Spleen (tissue), 11 donors: ENCODE measurements around the gene VSX1. TPM values are rescaled to one million over a fixed set of nuclear protein-coding genes. Genes with fewer than 3 reads are reported as not detected.

ENCODE experiments used
- DNase-seq: peaks from one replicate; pipeline ENCODE4 v3.0.0-alpha.2; 2020
- H3K27ac ChIP-seq, 8 donors: fragments of 200-600 bp; sonication (generic) in 7 of 8; 1 replicate in 4 of 8; 2 replicates in 4 of 8; pipeline versions ENCODE4 v1.5.0 to v1.8.0; 2016 to 2021; ENCODE audit warnings: inconsistent platforms in 4 of 8, mild to moderate bottlenecking in 4 of 8, moderate library complexity in 1 of 8
- H3K27me3 ChIP-seq, 7 donors: fragments of 200-600 bp; sonication (generic) in 6 of 7; replicated peaks in 1 of 7; 1 replicate in 4 of 7; 2 replicates in 3 of 7; pipeline versions ENCODE4 v1.5.0 to v1.8.0; 2016 to 2021; ENCODE audit warnings: inconsistent platforms in 3 of 7, mild to moderate bottlenecking in 1 of 7
- H3K36me3 ChIP-seq, 6 donors: fragments of 200-600 bp; sonication (generic) in 5 of 6; 1 replicate in 4 of 6; 2 replicates in 2 of 6; pipeline versions ENCODE4 v1.5.0 to v1.8.0; 2016 to 2021; ENCODE audit warnings: inconsistent platforms in 2 of 6
- H3K4me1 ChIP-seq, 6 donors: fragments of 200-600 bp; sonication (generic) in 5 of 6; 1 replicate in 3 of 6; 2 replicates in 3 of 6; pipeline versions ENCODE4 v1.5.0 to v1.8.0; 2016 to 2021; ENCODE audit warnings: inconsistent platforms in 3 of 6
- H3K4me3 ChIP-seq, 8 donors: fragments of 200-600 bp; sonication (generic) in 7 of 8; 1 replicate in 4 of 8; 2 replicates in 4 of 8; pipeline versions ENCODE4 v1.5.0 to v1.8.0; 2016 to 2021; ENCODE audit warnings: inconsistent platforms in 4 of 8, mild to moderate bottlenecking in 4 of 8, moderate library complexity in 2 of 8
- H3K9me3 ChIP-seq, 8 donors: fragments of 200-600 bp; sonication (generic) in 7 of 8; 1 replicate in 4 of 8; 2 replicates in 4 of 8; pipeline versions ENCODE4 v1.5.0 to v1.8.0; 2016 to 2021; ENCODE audit warnings: inconsistent platforms in 4 of 8
- POLR2A ChIP-seq, 3 donors: fragments of 450-650 bp; IDR thresholded peaks; one replicate each; pipeline ENCODE4 v1.5.1; 2017; ENCODE audit warnings: antibody characterized with exemption in 3 of 3, mild to moderate bottlenecking in 1 of 3
- POLR2AphosphoS5 ChIP-seq, 3 donors: sonication (generic); formaldehyde crosslinking; IDR thresholded peaks; one replicate each; pipeline ENCODE4 v1.5.1; 2017; ENCODE audit warnings: antibody characterized with exemption in 3 of 3
- WGBS, 5 donors: extraction: QIAGEN DNeasy Blood & Tissue Kit in 3 of 5; methylation state at CpG; one replicate each; pipeline versions ENCODE4 v1.1.5 to v1.1.7; 2013 to 2018; 5-methylcytosine and 5-hydroxymethylcytosine counted together
- intact Hi-C: fragments of 100-400 bp; cut with DNase I; formaldehyde crosslinking; loops from one replicate; pipeline ENCODE4 v1.15.0; 2023; ENCODE audit warnings: low total_unique reads
- polyA plus RNA-seq, 3 donors: library from polyadenylated mRNA; stranded (reverse); fragments of 200-250 nt; gene quantifications; one replicate each; pipeline ENCODE4 v1.2.1, GENCODE V29; 2013
- total RNA-seq, 7 donors: library from RNA; depleted of rRNA in 3 of 7; stranded (reverse); fragments of >200 nt in 3 of 7; fragmentation: NEBNext Ultra II Directional in 4 of 7; extraction: Animal tissue kit (Norgen Biotek cat#: 25700) in 4 of 7; gene quantifications; one replicate each; pipeline versions ENCODE4 v1.1.0 to v1.2.1, GENCODE V29; 2016 to 2021
- TF ChIP-seq, protein P1 (sequence below), 11 experiments: fragments of 200-600 bp in 7 of 11; fragments of 450-650 bp in 4 of 11; sonication (generic) in 4 of 11; IDR thresholded peaks in 8 of 11; conservative IDR thresholded peaks in 3 of 11; 1 replicate in 7 of 11; 2 replicates in 4 of 11; pipeline versions ENCODE4 v1.4.0 to v1.8.0; 2016 to 2021; ENCODE audit warnings: antibody characterized with exemption in 11 of 11, inconsistent platforms in 4 of 11, mild to moderate bottlenecking in 1 of 11
- donor health status: healthy with polysubstance abuse.
- donor health status: DM: no; HTN: no; CAD: no; lungs with moderate emphysema.
- donor health status: DM: no; HTN: no; CAD: no.
- donor health status: Bipolar disorder and iron deficiency.
- donor health status: healthy.
- donor health status: DM: no; HTN: no; CAD: no.
- donor health status: DM: yes; HTN: yes; CAD: no.

VSX1 gene
- total and polyA plus RNA-seq, 10 donors: not detected

DNA sequence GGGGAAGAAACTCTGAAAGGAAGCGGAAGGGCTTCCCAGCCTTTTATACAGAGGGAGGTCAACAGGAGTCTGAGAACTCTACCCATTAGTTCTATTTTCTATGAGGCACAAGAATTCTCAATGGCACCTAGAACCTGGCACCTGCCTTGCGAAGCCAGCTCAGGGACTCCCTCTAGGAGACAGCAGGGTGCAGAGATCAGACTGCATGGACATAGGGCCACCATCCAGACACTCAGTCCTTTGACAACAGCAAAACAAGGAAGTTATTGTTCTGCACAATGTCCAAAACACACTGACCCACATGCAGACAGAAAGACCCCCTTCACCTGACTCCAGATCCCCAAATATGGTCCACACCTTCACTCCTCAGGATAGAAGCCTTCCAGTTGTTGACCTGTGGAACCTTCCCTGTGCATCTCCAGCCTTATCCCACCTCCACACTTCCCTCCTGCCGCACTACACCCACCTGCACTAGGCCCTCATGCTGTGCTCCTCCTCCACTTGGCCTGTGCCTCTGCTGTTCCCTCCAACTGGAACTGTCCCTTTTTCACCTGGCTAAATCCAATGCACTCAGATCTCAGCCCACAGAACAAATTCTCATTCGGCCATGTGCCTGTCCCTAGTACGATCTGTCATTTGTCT, 51.8 kb downstream of the VSX1 start:
- no peaks in the 10 kb centered on the region for H3K9me3 ChIP-seq
- intact Hi-C loops: no loop called here
- no peak overlapping the region for H3K4me3 ChIP-seq
- 95 to 97% (median 97%) methylated on average over 5 of the region's 5 CpGs for WGBS, 5 donors
- H3K36me3 ChIP-seq: peaks cover 0 to 74% (median 19%) of the 10 kb centered on the region in 6 donors
- TF ChIP-seq POLR2AphosphoS5 (IDR thresholded peaks at IDR 0.05): no peak
- peak; percentile 41 for DNase-seq
- H3K27ac ChIP-seq: no peak overlapping the region
- peaks cover 0 to 66% (median 16%) of the 10 kb centered on the region in 6 donors for H3K4me1 ChIP-seq
- no peaks in the 10 kb centered on the region for H3K27me3 ChIP-seq

DNA sequence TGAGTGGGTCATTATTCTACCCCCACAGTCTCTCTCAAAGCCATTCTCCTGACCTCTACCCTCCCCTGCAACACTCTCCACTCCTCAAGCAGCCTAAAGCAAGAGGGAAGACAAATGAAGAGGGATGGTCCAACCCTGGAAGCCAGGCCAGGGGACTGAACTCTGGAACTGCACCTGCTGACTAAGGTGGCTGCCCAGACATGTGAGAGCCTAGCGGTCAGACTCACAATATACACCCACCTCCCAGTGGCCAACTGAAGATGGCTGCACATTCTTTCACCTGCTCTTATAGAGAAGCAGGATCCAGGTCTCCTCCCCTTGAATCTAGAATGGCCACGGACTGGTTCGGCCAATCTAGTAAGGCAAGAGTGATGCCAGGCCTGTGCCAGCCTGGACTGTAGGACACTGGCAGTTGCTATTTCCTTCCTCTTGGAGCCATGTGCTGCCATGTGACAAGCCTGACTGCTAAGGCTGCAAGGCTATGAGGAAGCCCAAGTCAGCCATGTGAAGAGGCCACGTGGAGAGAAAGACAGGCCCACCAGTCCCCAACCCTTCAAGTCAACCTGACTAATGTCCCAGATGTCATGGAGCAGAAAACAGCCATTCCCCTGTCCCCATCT, 55.8 kb downstream of the VSX1 start:
- no peaks in the 10 kb centered on the region for H3K27me3 ChIP-seq
- H3K27ac ChIP-seq: no peak overlapping the region
- H3K9me3 ChIP-seq: no peaks in the 10 kb centered on the region
- intact Hi-C loops: no loop called here
- TF ChIP-seq POLR2AphosphoS5 (IDR thresholded peaks at IDR 0.05): no peak
- TF ChIP-seq, protein P1, sequence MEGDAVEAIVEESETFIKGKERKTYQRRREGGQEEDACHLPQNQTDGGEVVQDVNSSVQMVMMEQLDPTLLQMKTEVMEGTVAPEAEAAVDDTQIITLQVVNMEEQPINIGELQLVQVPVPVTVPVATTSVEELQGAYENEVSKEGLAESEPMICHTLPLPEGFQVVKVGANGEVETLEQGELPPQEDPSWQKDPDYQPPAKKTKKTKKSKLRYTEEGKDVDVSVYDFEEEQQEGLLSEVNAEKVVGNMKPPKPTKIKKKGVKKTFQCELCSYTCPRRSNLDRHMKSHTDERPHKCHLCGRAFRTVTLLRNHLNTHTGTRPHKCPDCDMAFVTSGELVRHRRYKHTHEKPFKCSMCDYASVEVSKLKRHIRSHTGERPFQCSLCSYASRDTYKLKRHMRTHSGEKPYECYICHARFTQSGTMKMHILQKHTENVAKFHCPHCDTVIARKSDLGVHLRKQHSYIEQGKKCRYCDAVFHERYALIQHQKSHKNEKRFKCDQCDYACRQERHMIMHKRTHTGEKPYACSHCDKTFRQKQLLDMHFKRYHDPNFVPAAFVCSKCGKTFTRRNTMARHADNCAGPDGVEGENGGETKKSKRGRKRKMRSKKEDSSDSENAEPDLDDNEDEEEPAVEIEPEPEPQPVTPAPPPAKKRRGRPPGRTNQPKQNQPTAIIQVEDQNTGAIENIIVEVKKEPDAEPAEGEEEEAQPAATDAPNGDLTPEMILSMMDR (IDR thresholded peaks at IDR 0.05 in 8 of 11, conservative IDR thresholded peaks at IDR 0.05 in 3 of 11): no peak
- no peak for TF ChIP-seq POLR2A (IDR thresholded peaks at IDR 0.05)
- peak; percentile 41 for DNase-seq
- H3K36me3 ChIP-seq: peaks cover 0 to 90% (median 33%) of the 10 kb centered on the region in 6 donors
- peaks cover 0 to 45% (median 6%) of the 10 kb centered on the region in 6 donors for H3K4me1 ChIP-seq
- WGBS, 5 donors: 78 to 91% (median 83%) methylated on average over 3 to 4 of the region's 4 CpGs
- no peak overlapping the region for H3K4me3 ChIP-seq

Other genes with a start within 250 kb of the VSX1 start
- gene CST7, start 132.9 kb downstream of the VSX1 start, total RNA-seq: 100 to 1,000 TPM in 3 of 7 donors, 10 to 100 TPM in 4; 51.4 to 298 (median 95.5) TPM
- gene CST7, start 132.9 kb downstream of the VSX1 start, polyA plus RNA-seq: 10 to 100 TPM; 23.1 to 51.6 (median 37.2) TPM
- 100 to 1,000 TPM in 1 of 7 donors, 10 to 100 TPM in 6; 57.9 to 104 (median 78.8) TPM for gene APMAP, start 89.4 kb downstream of the VSX1 start, total RNA-seq
- 10 to 100 TPM; 26.5 to 36.0 (median 31.5) TPM for gene APMAP, start 89.4 kb downstream of the VSX1 start, polyA plus RNA-seq
- 10 to 100 TPM; 34.0 to 50.8 (median 41.3) TPM for gene ACSS1, start 24.0 kb downstream of the VSX1 start, total RNA-seq
- gene ACSS1, start 24.0 kb downstream of the VSX1 start, polyA plus RNA-seq: 10 to 100 TPM; 20.3 to 26.8 (median 26.3) TPM
- 10 to 100 TPM; 31.6 to 49.6 (median 35.7) TPM for gene ENTPD6, start 113.6 kb upstream of the VSX1 start, total RNA-seq
- gene ENTPD6, start 113.6 kb upstream of the VSX1 start, polyA plus RNA-seq: 10 to 100 TPM; 23.0 to 42.0 (median 33.6) TPM
- gene PYGB, start 165.9 kb upstream of the VSX1 start, total RNA-seq: 10 to 100 TPM; 27.0 to 47.8 (median 34.4) TPM
- 10 to 100 TPM; 10.5 to 29.4 (median 18.2) TPM for gene PYGB, start 165.9 kb upstream of the VSX1 start, polyA plus RNA-seq